GM21786 (cell line): ENCODE data around the gene ANKRD39.

Source experiments
- ATAC-seq: cut with Tn5 transposase; IDR thresholded peaks from one replicate; pipeline ENCODE4 v1.9.1; 2021; ENCODE audit not compliant: unreplicated experiment

ANKRD39 gene

DNA sequence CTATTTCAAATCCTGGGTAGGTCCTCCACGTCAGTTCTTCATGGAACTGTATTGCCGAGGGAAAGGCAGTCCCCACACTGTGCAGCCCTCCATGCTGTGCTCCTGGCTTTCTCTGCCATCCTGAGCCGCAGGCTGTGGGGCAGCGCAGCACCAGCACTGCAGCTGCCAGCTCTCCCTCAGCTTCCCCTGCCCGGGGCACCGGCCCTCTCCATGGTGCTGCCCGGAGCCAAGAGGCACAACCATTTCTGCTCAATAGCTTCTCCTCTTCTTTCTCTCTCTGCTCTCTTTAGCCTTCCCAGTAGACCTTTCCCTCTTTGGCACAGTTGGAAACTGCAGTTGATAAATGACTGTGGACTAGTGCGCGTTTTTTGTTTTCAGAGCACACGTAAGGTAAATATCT is 26.1 kb downstream of the ANKRD39 start:
- no peak for ATAC-seq

DNA sequence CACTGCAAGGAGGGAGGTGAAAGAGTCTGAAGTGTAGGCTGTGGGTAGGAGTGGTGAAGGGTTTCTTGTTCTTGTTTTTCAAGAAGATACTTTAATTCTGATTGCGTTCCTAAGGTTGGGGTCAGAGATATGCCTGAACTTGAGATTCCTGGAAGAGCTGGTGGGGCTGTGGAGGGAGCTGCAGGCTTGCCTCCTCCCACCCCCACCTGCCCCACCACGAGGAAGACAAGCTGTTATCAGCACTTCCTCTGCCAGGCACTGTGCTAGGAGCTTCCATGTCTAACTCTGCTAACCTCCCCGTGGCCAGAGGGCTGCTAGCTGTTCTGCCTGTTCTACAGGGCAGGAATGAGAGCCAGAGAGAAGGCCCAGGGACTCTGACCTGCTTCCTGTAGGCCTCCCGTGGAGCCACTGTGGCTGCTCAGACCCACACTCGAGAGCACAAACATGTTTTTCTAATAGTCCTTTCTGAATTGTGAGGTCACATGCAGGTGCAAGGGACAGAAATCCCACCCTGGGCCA is 27.7 kb downstream of the ANKRD39 start:
- ATAC-seq, result no peak

- ATAC-seq, result no peak
These were observed 28.9 kb downstream of the ANKRD39 start for GRCh38 chr2:96828874-96829273.

DNA sequence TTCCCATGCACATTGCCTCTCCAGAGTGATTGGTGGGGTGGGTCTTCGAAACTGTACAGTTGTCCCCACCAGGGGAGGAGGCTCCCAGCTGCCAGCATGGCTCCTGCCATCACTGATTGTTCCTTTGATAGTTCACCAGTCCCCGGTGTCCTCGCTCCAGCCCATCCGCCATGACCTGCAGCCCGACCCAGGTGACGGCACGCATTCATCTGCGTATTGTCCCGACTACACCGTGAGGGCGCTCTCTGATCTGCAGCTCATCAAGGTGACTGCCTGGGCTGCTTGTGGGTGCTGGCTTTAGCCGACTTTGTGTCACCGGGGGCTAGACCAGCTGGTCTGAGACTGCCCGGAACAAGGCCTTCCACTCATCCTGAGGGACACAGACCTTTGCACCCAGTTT is 29.4 kb downstream of the ANKRD39 start:
- no peak for ATAC-seq

DNA sequence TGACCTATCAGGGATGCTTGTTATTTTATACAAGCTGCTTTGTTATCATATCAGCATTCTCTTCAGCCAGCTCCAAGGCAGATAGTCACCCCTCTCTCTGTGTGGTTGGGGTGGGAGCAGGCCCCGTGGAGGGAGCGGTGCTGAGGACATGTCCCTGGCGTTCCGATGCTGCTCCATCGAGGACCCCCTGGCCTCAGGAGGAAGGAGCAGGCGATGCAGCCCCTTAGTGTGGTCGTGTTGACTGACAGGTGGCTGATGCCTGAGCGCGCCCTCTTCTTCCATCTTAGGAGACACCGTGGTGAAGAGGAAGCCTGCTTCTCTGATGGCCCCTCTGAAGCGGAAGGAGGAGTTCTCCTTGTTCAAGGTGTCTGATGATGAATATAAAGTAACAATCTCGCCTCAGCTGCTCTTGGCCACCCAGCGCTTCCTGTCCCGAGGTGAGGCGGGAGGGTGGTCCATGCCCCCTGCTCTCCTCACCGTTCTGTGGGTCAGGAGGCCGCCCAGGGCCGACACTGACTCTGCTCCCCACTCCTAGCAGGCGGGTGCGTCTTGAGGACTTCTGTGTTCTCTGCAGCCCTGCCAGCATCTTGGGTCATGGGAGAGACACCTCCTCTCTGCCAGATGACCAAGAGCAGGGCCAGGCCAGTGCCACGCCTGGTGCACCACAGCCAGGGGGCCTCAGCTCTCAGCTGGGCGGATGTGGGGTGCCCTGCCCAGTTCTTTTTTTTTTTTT is 31.1 kb downstream of the ANKRD39 start:
- ATAC-seq, result no peak

GRCh38 chr2:96825057-96825456 is 32.8 kb downstream of the ANKRD39 start:
- no peak for ATAC-seq

GRCh38 chr2:96824079-96824870 is 33.5 kb downstream of the ANKRD39 start:
- no peak for ATAC-seq

DNA sequence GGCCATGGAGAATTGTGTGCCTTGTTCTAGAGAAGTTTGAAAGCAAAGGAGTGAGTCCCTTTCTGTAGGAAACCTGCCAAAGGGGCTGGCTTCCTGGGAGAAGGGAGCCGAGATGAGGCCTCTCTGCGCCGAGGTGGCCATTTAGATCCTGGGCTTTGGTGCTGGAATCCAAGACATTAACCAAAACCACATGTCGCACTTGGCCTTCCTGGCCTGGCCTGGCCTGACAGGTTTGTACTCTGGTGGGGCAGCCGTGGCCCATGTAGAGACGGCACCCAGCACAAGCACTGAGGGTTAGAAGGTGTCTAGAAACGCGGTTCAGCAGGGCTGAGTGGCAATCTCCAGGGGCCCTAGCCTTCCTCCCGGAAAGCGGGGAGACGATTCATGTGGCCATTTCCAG is 34.6 kb downstream of the ANKRD39 start:
- no peak for ATAC-seq

GRCh38 chr2:96822786-96823185 is 35.0 kb downstream of the ANKRD39 start:
- no peak for ATAC-seq

DNA sequence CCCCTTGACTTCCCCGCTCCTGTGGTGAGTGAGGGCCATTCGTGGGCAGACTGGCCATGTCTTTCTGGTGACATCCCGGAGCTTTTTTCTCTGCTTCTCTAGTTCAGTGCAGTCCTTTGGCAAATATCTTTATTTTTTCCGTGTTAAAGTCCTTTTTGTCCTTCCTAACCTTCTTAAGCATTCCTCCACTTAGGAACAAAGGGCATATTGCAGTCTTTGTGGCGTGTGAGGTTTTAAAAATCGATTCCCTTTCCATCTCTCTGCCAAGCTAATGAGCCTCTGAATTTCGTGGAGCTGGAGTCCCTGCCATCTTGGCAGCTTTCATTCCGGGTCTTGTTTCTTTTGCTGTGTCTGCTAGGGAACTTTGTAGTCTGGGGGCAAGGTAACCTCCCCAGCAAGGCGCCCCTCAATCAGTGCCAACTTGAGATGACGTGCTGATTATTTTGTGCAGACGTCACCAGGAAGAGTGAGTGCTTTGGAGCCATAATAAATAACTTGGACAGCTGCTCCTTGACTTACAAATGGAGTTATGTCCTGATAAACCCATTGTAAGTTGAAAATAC is 36.6 kb downstream of the ANKRD39 start:
- ATAC-seq, result no peak

DNA sequence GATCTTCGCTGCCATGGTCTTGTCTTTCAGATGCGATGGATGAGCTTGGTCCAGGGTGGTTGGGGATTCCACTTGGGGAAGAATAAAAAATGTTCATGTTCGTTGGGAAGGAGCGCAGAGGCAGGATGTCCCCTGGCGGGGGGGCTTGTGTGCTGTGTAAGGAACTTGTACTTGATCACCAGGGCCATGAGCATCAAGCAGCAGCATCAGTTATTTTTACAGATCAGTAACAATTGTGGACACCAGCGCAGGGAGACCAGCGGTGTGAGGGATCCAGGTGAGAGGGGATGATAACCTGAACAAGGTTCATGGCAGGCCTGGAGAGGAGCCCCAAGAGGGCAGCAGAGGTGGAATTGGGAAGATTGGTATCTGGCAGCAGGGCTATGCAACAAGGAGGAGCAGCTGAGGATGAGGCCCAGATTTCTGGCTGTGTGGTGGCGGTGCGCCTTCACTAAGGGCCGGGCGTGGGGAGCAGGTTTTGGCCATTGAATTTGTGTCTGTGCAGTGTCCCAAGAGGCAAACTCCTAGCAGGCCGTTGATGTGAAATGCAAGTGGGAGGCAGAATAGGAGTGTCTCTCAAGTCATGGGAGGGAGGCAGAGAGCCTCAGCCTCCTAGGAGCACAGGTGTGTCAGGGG is 37.8 kb downstream of the ANKRD39 start:
- no peak for ATAC-seq

DNA sequence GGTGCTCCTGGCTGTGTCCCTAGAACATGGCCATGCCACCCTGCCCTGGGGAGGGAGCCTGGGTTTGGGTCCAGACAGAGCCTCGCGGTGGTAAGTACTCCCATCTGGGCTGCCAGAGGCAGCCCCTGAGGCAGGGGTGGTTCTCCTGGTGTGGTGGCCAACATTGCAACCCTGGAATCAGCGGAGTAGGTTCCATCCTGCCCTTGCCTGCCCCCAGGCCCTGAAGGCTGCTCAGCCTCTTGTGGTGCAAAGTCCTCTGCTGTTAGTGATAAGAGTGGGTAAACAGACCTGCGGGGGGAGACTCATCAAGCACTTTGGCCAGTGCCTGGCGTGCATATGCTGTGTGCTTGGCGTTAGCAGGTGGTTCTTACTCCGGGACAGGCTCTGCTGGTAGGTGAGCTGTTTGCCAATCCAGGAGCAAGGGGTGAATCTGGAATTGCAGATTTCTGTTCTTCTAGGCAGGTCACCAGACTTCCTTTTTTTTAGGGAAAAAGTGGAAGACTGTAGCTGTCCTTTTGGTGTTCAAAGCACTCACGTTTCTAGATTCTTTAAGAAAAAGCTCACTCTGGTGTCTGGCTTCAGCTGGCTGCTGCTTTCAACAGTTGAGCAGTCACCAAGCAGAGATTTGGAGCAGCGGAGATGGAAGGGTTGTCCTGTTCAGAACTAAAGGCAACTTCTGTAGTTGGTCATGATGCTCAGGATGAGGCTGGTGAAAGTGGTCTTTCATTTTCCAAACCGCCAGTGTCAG is 38.5 kb downstream of the ANKRD39 start:
- ATAC-seq, result no peak

GRCh38 chr2:96817882-96818281 is 39.9 kb downstream of the ANKRD39 start:
- no peak for ATAC-seq

- ATAC-seq, result no peak
These were observed 40.7 kb downstream of the ANKRD39 start for GRCh38 chr2:96816836-96817702.

DNA sequence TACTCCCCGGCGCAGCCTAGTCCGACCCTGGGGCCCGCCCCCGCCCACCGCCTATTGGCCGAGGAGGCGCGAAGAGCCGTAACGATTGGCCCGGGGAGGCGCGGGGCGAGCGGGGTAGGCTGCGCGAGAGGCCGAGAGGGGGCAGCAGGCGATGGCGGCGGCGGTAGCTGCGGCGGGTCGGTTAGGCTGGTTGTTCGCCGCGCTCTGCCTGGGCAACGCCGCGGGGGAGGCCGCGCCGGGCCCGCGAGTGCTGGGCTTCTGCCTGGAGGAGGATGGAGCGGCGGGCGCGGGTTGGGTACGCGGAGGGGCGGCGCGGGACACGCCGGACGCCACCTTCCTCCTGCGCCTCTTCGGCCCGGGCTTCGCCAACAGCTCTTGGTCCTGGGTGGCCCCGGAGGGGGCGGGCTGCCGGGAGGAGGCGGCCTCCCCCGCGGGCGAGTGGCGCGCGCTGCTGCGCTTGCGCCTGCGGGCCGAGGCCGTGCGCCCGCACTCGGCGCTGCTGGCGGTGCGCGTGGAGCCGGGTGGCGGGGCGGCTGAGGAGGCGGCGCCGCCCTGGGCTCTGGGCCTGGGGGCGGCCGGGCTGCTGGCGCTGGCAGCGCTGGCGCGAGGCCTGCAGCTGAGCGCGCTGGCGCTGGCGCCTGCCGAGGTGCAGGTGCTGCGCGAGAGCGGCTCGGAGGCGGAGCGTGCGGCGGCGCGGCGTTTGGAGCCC is 41.5 kb downstream of the ANKRD39 start, which contains the start of gene CNNM3:
CNNM3 (plus strand) TSS at position 142 of the 709 bp plus-strand sequence; CDS start at position 152, 10 bp downstream.
- ATAC-seq, result peak; percentile 82

- ATAC-seq, result no peak
These were observed 42.3 kb downstream of the ANKRD39 start for GRCh38 chr2:96815326-96816126.

GRCh38 chr2:96813656-96814055 is 44.2 kb downstream of the ANKRD39 start:
- ATAC-seq, result no peak

- no peak for ATAC-seq
These were observed 45.9 kb downstream of the ANKRD39 start for GRCh38 chr2:96811917-96812316.
